Thyroid gland (tissue), 4 donors: Measurements from ENCODE around the gene RSRC1. TPM values are rescaled to one million over a fixed set of nuclear protein-coding genes. Genes with fewer than 3 reads are reported as not detected.

ENCODE experiments used
- DNase-seq, 2 donors: peaks; one replicate each; pipeline ENCODE4 v3.0.0-alpha.2; 2019
- H3K27ac ChIP-seq, 3 donors: fragments of 200-600 bp; sonication (generic); 1 replicate in 2 of 3; 2 replicates in 1 of 3; pipeline ENCODE4 v1.5.1; 2016 to 2019; ENCODE audit warnings: mild to moderate bottlenecking in 1 of 3, moderate library complexity in 1 of 3
- H3K27me3 ChIP-seq: fragments of 200-600 bp; sonication (generic); one replicate; pipeline ENCODE4 v1.5.1; 2019
- H3K36me3 ChIP-seq, 2 donors: fragments of 200-600 bp; sonication (generic); one replicate each; pipeline ENCODE4 v1.5.1; 2016 to 2019
- H3K4me1 ChIP-seq, 2 donors: fragments of 200-600 bp; sonication (generic); one replicate each; pipeline ENCODE4 v1.5.1; 2017 to 2019
- H3K4me3 ChIP-seq, 3 donors: fragments of 200-600 bp; sonication (generic); replicated peaks in 1 of 3; 1 replicate in 2 of 3; 2 replicates in 1 of 3; pipeline ENCODE4 v1.5.1; 2016; ENCODE audit warnings: mild to moderate bottlenecking in 1 of 3
- H3K9me3 ChIP-seq: fragments of 200-600 bp; sonication (generic); one replicate; pipeline ENCODE4 v1.5.1; 2017
- POLR2A ChIP-seq, 2 donors: fragments of 450-650 bp; IDR thresholded peaks; one replicate each; pipeline ENCODE4 v1.6.1; 2017; ENCODE audit warnings: antibody characterized with exemption in 2 of 2, mild to moderate bottlenecking in 2 of 2, moderate library complexity in 1 of 2
- WGBS, 2 donors: methylation state at CpG; one replicate each; pipeline ENCODE4 v1.1.5; 2017; 5-methylcytosine and 5-hydroxymethylcytosine counted together
- intact Hi-C: fragments of 100-400 bp; cut with DNase I; formaldehyde crosslinking; loops from one replicate; pipeline ENCODE4 v1.15.1; 2023
- total RNA-seq, 4 donors: library from RNA; depleted of rRNA; stranded (reverse); fragments of >200 nt; gene quantifications; one replicate each; pipeline ENCODE4 v1.2.3, GENCODE V29; 2016
- TF ChIP-seq, protein P1 (sequence below), 6 experiments: fragments of 200-600 bp in 3 of 6; fragments of 450-650 bp in 3 of 6; sonication (generic) in 3 of 6; IDR thresholded peaks; one replicate each; pipeline ENCODE4 v1.5.1; 2016 to 2019; ENCODE audit warnings: antibody characterized with exemption in 6 of 6, mild to moderate bottlenecking in 2 of 6, inconsistent platforms in 1 of 6, moderate library complexity in 1 of 6

The RSRC1 gene
- total RNA-seq, 4 donors from 2014 or later, result 51.7 to 65.4 (median 59.9) TPM

DNA sequence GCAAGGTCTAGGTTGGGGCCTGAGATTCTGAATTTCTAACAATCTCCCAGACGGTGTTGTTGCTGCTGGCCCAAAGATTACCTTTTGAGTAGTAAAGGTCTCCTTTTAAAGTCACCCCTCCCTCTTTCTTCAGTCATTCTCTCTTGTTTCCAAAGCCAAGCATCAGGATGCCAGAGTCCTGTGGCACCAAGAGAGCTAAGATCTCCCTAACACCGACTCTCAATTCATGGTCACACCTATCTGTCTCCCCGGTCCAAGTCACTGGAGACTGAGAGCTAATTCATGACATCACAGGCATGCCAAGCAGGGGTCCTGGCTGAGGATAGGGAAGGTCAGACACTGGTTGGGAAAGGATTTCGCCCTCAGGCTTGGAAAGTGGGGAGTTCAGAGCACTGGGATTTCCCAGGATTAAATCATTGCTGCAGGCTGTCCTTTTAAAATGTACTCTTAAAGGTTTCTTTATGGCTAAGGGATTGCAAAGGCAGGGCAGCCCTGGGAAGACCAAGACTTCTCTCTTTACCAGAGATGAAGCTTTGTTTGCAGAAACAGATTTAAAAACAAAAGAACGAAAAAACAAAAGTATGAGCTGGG is 11.0 kb upstream of the RSRC1 start:
- intact Hi-C loops, result no loop called here
- Histone ChIP-seq H3K27me3 (peaks cover 75% of the 10 kb centered on the region), H3K36me3 (no peaks in the 10 kb centered on the region), H3K9me3 (no peaks in the 10 kb centered on the region), H3K27ac (no peak overlapping the region), H3K4me1 (peaks cover 12 to 23% of the 10 kb centered on the region in 2 donors), H3K4me3 (no peak overlapping the region)
- WGBS, 2 donors, result 11 to 19% methylated on average over 5 of the region's 5 CpGs
- TF ChIP-seq, protein P1, sequence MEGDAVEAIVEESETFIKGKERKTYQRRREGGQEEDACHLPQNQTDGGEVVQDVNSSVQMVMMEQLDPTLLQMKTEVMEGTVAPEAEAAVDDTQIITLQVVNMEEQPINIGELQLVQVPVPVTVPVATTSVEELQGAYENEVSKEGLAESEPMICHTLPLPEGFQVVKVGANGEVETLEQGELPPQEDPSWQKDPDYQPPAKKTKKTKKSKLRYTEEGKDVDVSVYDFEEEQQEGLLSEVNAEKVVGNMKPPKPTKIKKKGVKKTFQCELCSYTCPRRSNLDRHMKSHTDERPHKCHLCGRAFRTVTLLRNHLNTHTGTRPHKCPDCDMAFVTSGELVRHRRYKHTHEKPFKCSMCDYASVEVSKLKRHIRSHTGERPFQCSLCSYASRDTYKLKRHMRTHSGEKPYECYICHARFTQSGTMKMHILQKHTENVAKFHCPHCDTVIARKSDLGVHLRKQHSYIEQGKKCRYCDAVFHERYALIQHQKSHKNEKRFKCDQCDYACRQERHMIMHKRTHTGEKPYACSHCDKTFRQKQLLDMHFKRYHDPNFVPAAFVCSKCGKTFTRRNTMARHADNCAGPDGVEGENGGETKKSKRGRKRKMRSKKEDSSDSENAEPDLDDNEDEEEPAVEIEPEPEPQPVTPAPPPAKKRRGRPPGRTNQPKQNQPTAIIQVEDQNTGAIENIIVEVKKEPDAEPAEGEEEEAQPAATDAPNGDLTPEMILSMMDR (IDR thresholded peaks at IDR 0.05), result no peak
- no peak for TF ChIP-seq POLR2A (IDR thresholded peaks at IDR 0.05)
- DNase-seq, result no peak

GRCh38 chr3:158100681-158101080 is 9.2 kb upstream of the RSRC1 start:
- peaks cover 77% of the 10 kb centered on the region for H3K27me3 ChIP-seq
- 16 to 24% methylated on average over 2 of the region's 2 CpGs for WGBS, 2 donors
- no peaks in the 10 kb centered on the region for H3K9me3 ChIP-seq

GRCh38 chr3:158101335-158102241 is 8.3 kb upstream of the RSRC1 start:
- H3K4me1 ChIP-seq, result peaks cover 21 to 44% of the 10 kb centered on the region in 2 donors
- 27 to 37% methylated on average over 14 of the region's 14 CpGs for WGBS, 2 donors

More at GRCh38 chr3:158100681-158101080, 9.2 kb upstream of the RSRC1 start:
- Histone ChIP-seq H3K27ac (no peak overlapping the region), H3K4me1 (peaks cover 21 to 35% of the 10 kb centered on the region in 2 donors), H3K36me3 (no peaks in the 10 kb centered on the region), H3K4me3 (no peak overlapping the region)
- intact Hi-C loops, result no loop called here
- no peak for DNase-seq
- TF ChIP-seq, protein P1 (IDR thresholded peaks at IDR 0.05), result no peak
- TF ChIP-seq POLR2A (IDR thresholded peaks at IDR 0.05), result no peak

GRCh38 chr3:158102242-158103080 is 7.4 kb upstream of the RSRC1 start:
- Histone ChIP-seq H3K4me3 (no peak overlapping the region), H3K27me3 (peaks cover 82% of the 10 kb centered on the region), H3K9me3 (no peaks in the 10 kb centered on the region), H3K4me1 (peaks cover 21 to 51% of the 10 kb centered on the region in 2 donors), H3K27ac (no peak overlapping the region), H3K36me3 (no peaks in the 10 kb centered on the region)
- no peak for DNase-seq
- no peak for TF ChIP-seq POLR2A (IDR thresholded peaks at IDR 0.05)
- TF ChIP-seq, protein P1 (IDR thresholded peaks at IDR 0.05), result no peak
- 22 to 23% methylated on average over 28 of the region's 28 CpGs for WGBS, 2 donors
- intact Hi-C loops, result no loop called here

More at GRCh38 chr3:158101335-158102241, 8.3 kb upstream of the RSRC1 start:
- DNase-seq, result no peak
- TF ChIP-seq, protein P1 (IDR thresholded peaks at IDR 0.05), result no peak
- no peak for TF ChIP-seq POLR2A (IDR thresholded peaks at IDR 0.05)
- H3K27me3 ChIP-seq, result peaks cover 73% of the 10 kb centered on the region
- no peaks in the 10 kb centered on the region for H3K9me3 ChIP-seq
- no peak overlapping the region for H3K4me3 ChIP-seq
- intact Hi-C loops, result no loop called here
- no peaks in the 10 kb centered on the region for H3K36me3 ChIP-seq
- no peak overlapping the region for H3K27ac ChIP-seq
